WI38 (cell line): Measurements from ENCODE around the gene HMCN1.

Experiments used
- H3K4me3 ChIP-seq: 2 replicates; pipeline ENCODE4 v1.5.1; 2011; ENCODE audit warnings: low read depth, mild to moderate bottlenecking, control low read depth, low read length
- CTCF ChIP-seq: IDR thresholded peaks from 2 replicates; pipeline ENCODE4 v1.5.1; 2012; ENCODE audit warnings: low read depth, mild to moderate bottlenecking, control low read depth, low read length

HMCN1 gene

GRCh38 chr1:185834371-185834905, 100.2 kb downstream of the HMCN1 start:
- H3K4me3 ChIP-seq: no peak overlapping the region
- TF ChIP-seq CTCF: no peak

GRCh38 chr1:185835191-185835590, 101.0 kb downstream of the HMCN1 start:
- no peak for TF ChIP-seq CTCF
- H3K4me3 ChIP-seq: no peak overlapping the region

- H3K4me3 ChIP-seq: no peak overlapping the region
- TF ChIP-seq CTCF: no peak
These were observed 103.5 kb downstream of the HMCN1 start for GRCh38 chr1:185837711-185838110.

GRCh38 chr1:185838111-185838510, 103.9 kb downstream of the HMCN1 start:
- no peak for TF ChIP-seq CTCF
- H3K4me3 ChIP-seq: no peak overlapping the region

GRCh38 chr1:185840880-185841279, 106.7 kb downstream of the HMCN1 start:
- H3K4me3 ChIP-seq: no peak overlapping the region
- no peak for TF ChIP-seq CTCF

- no peak overlapping the region for H3K4me3 ChIP-seq
- TF ChIP-seq CTCF: no peak
These were observed 109.2 kb downstream of the HMCN1 start for GRCh38 chr1:185843297-185843869.

- H3K4me3 ChIP-seq: no peak overlapping the region
- TF ChIP-seq CTCF: no peak
These were observed 109.8 kb downstream of the HMCN1 start for GRCh38 chr1:185843986-185844385.
